ENCODE results near the gene PSG7. TPM values are rescaled to one million over a fixed set of nuclear protein-coding genes. Genes with fewer than 3 reads are reported as not detected.
A peak's percentile ranks its signal among the peaks of the same experiment; 100 is the strongest.
"Not testable (repeated sequence)": the region's sequence is repeated elsewhere in the genome, so short reads cannot be mapped to it uniquely, and the experiment has no call there.

PSG7 gene
- total RNA-seq (2016; rRNA removed; fragmentation: Illumina TruSeq; extraction: Trizol) (not detected in 2 replicates), polyA plus RNA-seq (2011; rRNA removed) (not detected in 2 replicates), polyA minus RNA-seq (2011; rRNA and poly(A)+ RNA removed; ENCODE audit: low replicate concordance) (not detected in 2 replicates), Bru-seq, nascent RNA (not detected), BruChase-seq, experiment 1, labeled RNA remaining after a 6-hour chase (not detected), BruChase-seq, experiment 2, labeled RNA remaining after a 2-hour chase (percentile 10 among the genes with signal in this experiment)
- total RNA-seq (2016; cell fraction: cytosol; rRNA removed; fragmentation: Illumina TruSeq; extraction: Trizol; ENCODE audit: low read depth): not detected in 2 replicates
- total RNA-seq (2016; cell fraction: insoluble cytoplasmic fraction; rRNA removed; fragmentation: Illumina TruSeq; extraction: Trizol): not detected in 2 replicates
- total RNA-seq (2016; cell fraction: membrane; rRNA removed; fragmentation: Illumina TruSeq; extraction: Trizol): not detected in 2 replicates
- total RNA-seq (2016; cell fraction: nucleus; rRNA removed; fragmentation: Illumina TruSeq; extraction: Trizol): not detected in 2 replicates
- not detected in 2 replicates for polyA plus RNA-seq (2011; cell fraction: cytosol; rRNA removed)
- not detected in 2 replicates for polyA plus RNA-seq (2011; cell fraction: nucleus; rRNA removed)
- polyA plus RNA-seq (2012): not detected in 2 replicates
- not detected in 2 replicates for polyA plus RNA-seq (2016; cell fraction: cytosol; fragmentation: Illumina TruSeq; extraction: Trizol; ENCODE audit: low read depth)
- not detected in 2 replicates for polyA plus RNA-seq (2016; cell fraction: insoluble cytoplasmic fraction; fragmentation: Illumina TruSeq; extraction: Trizol; ENCODE audit: low read depth)
- polyA plus RNA-seq (2016; cell fraction: membrane; fragmentation: Illumina TruSeq; extraction: Trizol; ENCODE audit: low read depth): not detected in 2 replicates
- polyA plus RNA-seq (2016; cell fraction: nucleus; fragmentation: Illumina TruSeq; extraction: Trizol; ENCODE audit: insufficient read depth, low read depth): not detected in 2 replicates
- polyA minus RNA-seq (2011; cell fraction: cytosol; rRNA and poly(A)+ RNA removed): not detected in 2 replicates
- polyA minus RNA-seq (2011; cell fraction: nucleus; rRNA and poly(A)+ RNA removed): not detected in 2 replicates
- long read RNA-seq, experiment 1: 0 reads
- long read RNA-seq, experiment 2: 0 reads

- FAIRE-seq; H3K4me2 ChIP-seq (ENCODE audit: low read depth, low read length); CTCF ChIA-PET (ENCODE audit: low intra/inter-chr PET ratio, low total read pairs); BruUV-seq (replicated peaks); H3K27me3 ChIP-seq (ENCODE audit: control insufficient read depth in 1 of 2, insufficient read depth in 2 of 2, low read length in 2 of 2); H3K4me1 ChIP-seq (ENCODE audit: insufficient read depth, low read length); H3K4me3 ChIP-seq (replicated peaks in 1 of 3; ENCODE audit: insufficient read depth in 1 of 3, low read depth in 2 of 3, low read length in 3 of 3); H3K27ac ChIP-seq (ENCODE audit: extremely low read length, insufficient read depth, low read length); H3K9me3 ChIP-seq (ENCODE audit: low read length); in situ Hi-C loops (cut with HindIII; ENCODE audit: extremely low pct_ligation_motif_present, low pct_unique_long_range_greater_than_20kb); H3K36me3 ChIP-seq (replicated peaks in 1 of 2; ENCODE audit: control insufficient read depth in 1 of 2, insufficient read depth in 2 of 2, low read length in 2 of 2); DNase-seq (ENCODE audit: low spot score); H3K79me2 ChIP-seq (ENCODE audit: insufficient read depth, low read length); H2AFZ ChIP-seq (ENCODE audit: low read length); H4K20me1 ChIP-seq (ENCODE audit: insufficient read depth, low read length); ATAC-seq; intact Hi-C loops (cut with micrococcal nuclease; ENCODE audit: unreplicated experiment); H3K9ac ChIP-seq (ENCODE audit: insufficient read depth, low read depth, low read length); POLR2A ChIA-PET: not testable (repeated sequence)
- WGBS (ENCODE audit: low lambda C conversion rate): 26% methylated on average over 3 of the region's 3 CpGs
Measured at GRCh38 chr19:42937107-42937506, at the start of gene PSG7. TSS of gene PSG7 (minus strand) at chr19:42937207. CDS start at chr19:42937076, 131 bp downstream.

- no peak for DNase-seq (ENCODE audit: low spot score)
- Histone ChIP-seq H3K4me1 (ENCODE audit: insufficient read depth, low read length) (no peaks in the 10 kb centered on the region), H3K4me3 (replicated peaks in 1 of 3; ENCODE audit: insufficient read depth in 1 of 3, low read depth in 2 of 3, low read length in 3 of 3) (no peak overlapping the region), H3K9me3 (ENCODE audit: low read length) (no peaks in the 10 kb centered on the region), H3K27me3 (ENCODE audit: control insufficient read depth in 1 of 2, insufficient read depth in 2 of 2, low read length in 2 of 2) (no peaks in the 10 kb centered on the region), H3K79me2 (ENCODE audit: insufficient read depth, low read length) (no peaks in the 10 kb centered on the region), H3K9ac (ENCODE audit: insufficient read depth, low read depth, low read length) (no peak overlapping the region), H3K27ac (ENCODE audit: extremely low read length, insufficient read depth, low read length) (no peak overlapping the region), H2AFZ (ENCODE audit: low read length) (no peak overlapping the region), H4K20me1 (ENCODE audit: insufficient read depth, low read length) (no peaks in the 10 kb centered on the region), H3K36me3 (replicated peaks in 1 of 2; ENCODE audit: control insufficient read depth in 1 of 2, insufficient read depth in 2 of 2, low read length in 2 of 2) (no peaks in the 10 kb centered on the region), H3K4me2 (ENCODE audit: low read depth, low read length) (no peak overlapping the region)
- TF ChIP-seq HOXA3 (CRISPR knock-in tag; IDR thresholded peaks at IDR 0.05): no peak
- no peak for TF ChIP-seq BRD4 (CRISPR knock-in tag; IDR thresholded peaks at IDR 0.05)
- intact Hi-C loops (cut with micrococcal nuclease; ENCODE audit: unreplicated experiment): no loop called here
- WGBS (ENCODE audit: low lambda C conversion rate): 0% methylated on average over 4 of the region's 4 CpGs
- no peak for ATAC-seq
- CTCF ChIA-PET (ENCODE audit: low intra/inter-chr PET ratio, low total read pairs): no interaction called here
- no peak for FAIRE-seq
- BruUV-seq (replicated peaks): no TSS peak
- in situ Hi-C loops (cut with HindIII; ENCODE audit: extremely low pct_ligation_motif_present, low pct_unique_long_range_greater_than_20kb): no loop called here
- POLR2A ChIA-PET: no interaction called here
Measured at GRCh38 chr19:42985588-42985987, 48.6 kb upstream of the PSG7 start.

GRCh38 chr19:42982111-42982510 is 45.1 kb upstream of the PSG7 start:
- BruUV-seq (replicated peaks); intact Hi-C loops (cut with micrococcal nuclease; ENCODE audit: unreplicated experiment); H3K27ac ChIP-seq (ENCODE audit: extremely low read length, insufficient read depth, low read length); H3K4me2 ChIP-seq (ENCODE audit: low read depth, low read length); H3K79me2 ChIP-seq (ENCODE audit: insufficient read depth, low read length); H4K20me1 ChIP-seq (ENCODE audit: insufficient read depth, low read length); POLR2A ChIA-PET; H3K36me3 ChIP-seq (replicated peaks in 1 of 2; ENCODE audit: control insufficient read depth in 1 of 2, insufficient read depth in 2 of 2, low read length in 2 of 2); ATAC-seq; CTCF ChIA-PET (ENCODE audit: low intra/inter-chr PET ratio, low total read pairs); FAIRE-seq; DNase-seq (ENCODE audit: low spot score); H2AFZ ChIP-seq (ENCODE audit: low read length); H3K9ac ChIP-seq (ENCODE audit: insufficient read depth, low read depth, low read length); in situ Hi-C loops (cut with HindIII; ENCODE audit: extremely low pct_ligation_motif_present, low pct_unique_long_range_greater_than_20kb); H3K4me1 ChIP-seq (ENCODE audit: insufficient read depth, low read length); H3K9me3 ChIP-seq (ENCODE audit: low read length); H3K4me3 ChIP-seq (replicated peaks in 1 of 3; ENCODE audit: insufficient read depth in 1 of 3, low read depth in 2 of 3, low read length in 3 of 3); H3K27me3 ChIP-seq (ENCODE audit: control insufficient read depth in 1 of 2, insufficient read depth in 2 of 2, low read length in 2 of 2): not testable (repeated sequence)

GRCh38 chr19:42971451-42971850 is 34.4 kb upstream of the PSG7 start:
- H3K79me2 ChIP-seq (ENCODE audit: insufficient read depth, low read length); H3K36me3 ChIP-seq (replicated peaks in 1 of 2; ENCODE audit: control insufficient read depth in 1 of 2, insufficient read depth in 2 of 2, low read length in 2 of 2); H3K27me3 ChIP-seq (ENCODE audit: control insufficient read depth in 1 of 2, insufficient read depth in 2 of 2, low read length in 2 of 2); H3K9ac ChIP-seq (ENCODE audit: insufficient read depth, low read depth, low read length); H3K4me1 ChIP-seq (ENCODE audit: insufficient read depth, low read length); H3K4me3 ChIP-seq (replicated peaks in 1 of 3; ENCODE audit: insufficient read depth in 1 of 3, low read depth in 2 of 3, low read length in 3 of 3); FAIRE-seq; BruUV-seq (replicated peaks); H3K27ac ChIP-seq (ENCODE audit: extremely low read length, insufficient read depth, low read length); H3K9me3 ChIP-seq (ENCODE audit: low read length); H4K20me1 ChIP-seq (ENCODE audit: insufficient read depth, low read length); H2AFZ ChIP-seq (ENCODE audit: low read length); intact Hi-C loops (cut with micrococcal nuclease; ENCODE audit: unreplicated experiment); CTCF ChIA-PET (ENCODE audit: low intra/inter-chr PET ratio, low total read pairs); in situ Hi-C loops (cut with HindIII; ENCODE audit: extremely low pct_ligation_motif_present, low pct_unique_long_range_greater_than_20kb); H3K4me2 ChIP-seq (ENCODE audit: low read depth, low read length); ATAC-seq; POLR2A ChIA-PET; DNase-seq (ENCODE audit: low spot score): not testable (repeated sequence)
- WGBS (ENCODE audit: low lambda C conversion rate): 5% methylated on average over 5 of the region's 5 CpGs

All from HepG2 (cell line).